HepG2 (cell line): Measurements from ENCODE around the gene M1AP. TPM values are rescaled to one million over a fixed set of nuclear protein-coding genes. Genes with fewer than 3 reads are reported as not detected.

ENCODE experiments used
- ATF6 ChIP-seq: sonication (generic); formaldehyde crosslinking; conservative IDR thresholded peaks from 2 replicates; pipeline ENCODE4 v1.4.0; 2020; ENCODE audit warnings: missing genetic modification reagents
- CAMTA2 ChIP-seq: sonication (generic); formaldehyde crosslinking; IDR thresholded peaks from 2 replicates; pipeline ENCODE4 v1.4.0; 2020; ENCODE audit warnings: mild to moderate bottlenecking, missing genetic modification reagents, borderline replicate concordance
- FOXA1 ChIP-seq, 2 experiments: fragments of 450-650 bp in 1 of 2; sonication (generic) in 1 of 2; formaldehyde crosslinking in 1 of 2; IDR thresholded peaks; 2 replicates each; pipeline versions ENCODE4 v1.4.0 to v1.6.1; 2016 to 2020; ENCODE audit warnings: missing genetic modification reagents in 1 of 2
- HMGXB3 ChIP-seq: sonication (generic); formaldehyde crosslinking; IDR thresholded peaks from 2 replicates; pipeline ENCODE4 v1.4.0; 2020; ENCODE audit warnings: missing genetic modification reagents, borderline replicate concordance
- ISL2 ChIP-seq: sonication (generic); formaldehyde crosslinking; IDR thresholded peaks from 2 replicates; pipeline ENCODE4 v1.5.0; 2020; ENCODE audit warnings: missing genetic modification reagents
- MNT ChIP-seq: fragments of 450-650 bp; IDR thresholded peaks from 2 replicates; pipeline ENCODE4 v1.6.1; 2016
- NR1H2 ChIP-seq: sonication (generic); formaldehyde crosslinking; IDR thresholded peaks from 2 replicates; pipeline ENCODE4 v1.8.1; 2022; ENCODE audit warnings: low read depth, missing genetic modification reagents, borderline replicate concordance
- RAD51 ChIP-seq: fragments of 450-650 bp; IDR thresholded peaks from 2 replicates; pipeline ENCODE4 v1.6.1; 2016; ENCODE audit warnings: borderline replicate concordance
- SRF ChIP-seq: IDR thresholded peaks from 2 replicates; pipeline ENCODE4 v1.6.1; 2011; ENCODE audit warnings: mild to moderate bottlenecking, low read depth, low read length, moderate library complexity
- ZBTB14 ChIP-seq: sonication (generic); formaldehyde crosslinking; IDR thresholded peaks from 2 replicates; pipeline ENCODE4 v1.4.0; 2020; ENCODE audit warnings: missing genetic modification reagents
- ZNF256 ChIP-seq: sonication (generic); formaldehyde crosslinking; conservative IDR thresholded peaks from 2 replicates; pipeline ENCODE4 v1.4.0; 2020; ENCODE audit warnings: missing genetic modification reagents
- ZNF326 ChIP-seq: sonication (generic); formaldehyde crosslinking; IDR thresholded peaks from 2 replicates; pipeline ENCODE4 v1.4.0; 2020; ENCODE audit warnings: missing genetic modification reagents, borderline replicate concordance
- ZNF331 ChIP-seq: sonication (generic); formaldehyde crosslinking; IDR thresholded peaks from 2 replicates; pipeline ENCODE4 v1.4.0; 2020; ENCODE audit warnings: missing genetic modification reagents
- ZNF580 ChIP-seq: IDR thresholded peaks from 2 replicates; pipeline ENCODE4 v1.6.1; 2016; ENCODE audit warnings: low read depth, borderline replicate concordance
- ZNF713 ChIP-seq: sonication (generic); formaldehyde crosslinking; IDR thresholded peaks from 2 replicates; pipeline ENCODE4 v1.4.0; 2020; ENCODE audit warnings: mild to moderate bottlenecking, missing genetic modification reagents
- ZNF768 ChIP-seq: sonication (generic); formaldehyde crosslinking; IDR thresholded peaks from 2 replicates; pipeline ENCODE4 v1.4.0; 2020; ENCODE audit warnings: missing genetic modification reagents
- ZSCAN5A ChIP-seq: sonication (generic); formaldehyde crosslinking; IDR thresholded peaks from 2 replicates; pipeline ENCODE4 v1.8.0; 2022; ENCODE audit warnings: mild to moderate bottlenecking, missing genetic modification reagents, borderline replicate concordance
- polyA plus RNA-seq, 8 experiments: library from polyadenylated mRNA; depleted of rRNA in 3 of 8; stranded (reverse) in 7 of 8; unstranded in 1 of 8; fragments of >200 nt; fragmentation: Illumina TruSeq in 4 of 8; extraction: Trizol in 4 of 8; gene quantifications; 2 replicates each; pipeline versions ENCODE4 v1.2.1 to v1.2.3, GENCODE V29; 2011 to 2016; ENCODE audit warnings: low read depth in 4 of 8, missing spikeins in 1 of 8, mixed read lengths in 1 of 8; ENCODE audit not compliant: insufficient read depth in 1 of 8
- total RNA-seq, 5 experiments: library from RNA; depleted of rRNA; stranded (reverse); fragments of >200 nt; fragmentation: Illumina TruSeq; extraction: Trizol; gene quantifications; 2 replicates each; pipeline ENCODE4 v1.2.3, GENCODE V29; 2016; ENCODE audit warnings: low read depth in 1 of 5

Gene M1AP
- total and polyA plus RNA-seq, 2 of the 13 experiments (the other 11 are each of a cell fraction or from before 2014, with no cell fraction given): not detected

- TF ChIP-seq ATF6 (CRISPR knock-in tag) (no peak), NR1H2 (no peak), HMGXB3 (CRISPR knock-in tag) (0 out of 2 replicates have a peak, but pooled peaks have one; percentile 23), SRF (no peak), MNT (no peak), ZNF331 (CRISPR knock-in tag) (no peak), FOXA1 (IDR thresholded peaks at IDR 0.05) (no peak), FOXA1 (CRISPR knock-in tag; IDR thresholded peaks at IDR 0.05) (no peak), CAMTA2 (CRISPR knock-in tag) (no peak), ZBTB14 (CRISPR knock-in tag) (no peak), ISL2 (CRISPR knock-in tag) (0 out of 2 replicates have a peak, but pooled peaks have one; percentile 12), ZNF580 (CRISPR knock-in tag) (no peak), ZNF256 (CRISPR knock-in tag) (no peak), ZNF768 (CRISPR knock-in tag) (peak; percentile 68; the same call in 1 of the 2 replicates), ZSCAN5A (CRISPR knock-in tag) (no peak), ZNF326 (CRISPR knock-in tag) (no peak), RAD51 (no peak), ZNF713 (no peak)
Measured at GRCh38 chr2:74512744-74513604, 135.2 kb downstream of the M1AP start (continued).
